HCT116 (cell line): ENCODE measurements around the gene MAP4K2. TPM values are rescaled to one million over a fixed set of nuclear protein-coding genes. Genes with fewer than 3 reads are reported as not detected.

Experiments used
- ATAC-seq: fragments of 200-7000 bp; cut with Tn5 transposase; 2 replicates; pipeline ENCODE4 v1.9.1; 2020; ENCODE audit warnings: mild to moderate bottlenecking, moderate library complexity
- BruUV-seq: library from RNA; stranded (reverse); fragments of 400-500 nt; replicated peaks from 2 replicates; lab custom pipeline; 2021; lab: Mats Ljungman, UMichigan
- CTCF ChIA-PET: fragments of 300-600 bp; sonication (Branson Sonifier 250); formaldehyde crosslinking; loops from one replicate; lab custom pipeline; 2021; ENCODE audit warnings: antibody characterized with exemption; lab: Charles Lee
- POLR2A ChIA-PET: fragments of 300-600, 350-600 bp; sonication (Branson Sonifier 250); formaldehyde crosslinking; loops from one replicate; lab custom pipeline; 2021; ENCODE audit warnings: antibody characterized with exemption; lab: Charles Lee
- RAD21 ChIA-PET, 2 experiments: fragments of 300-600 bp; sonication (Branson Sonifier 250); formaldehyde crosslinking; loops; one replicate each; lab custom pipeline; 2023; ENCODE audit warnings: low total read pairs in 2 of 2; ENCODE audit not compliant: uncharacterized antibody in 2 of 2, unreplicated experiment in 2 of 2, low non-redundant PET in 1 of 2; lab: Charles Lee
- DNase-seq: peaks from one replicate; pipeline ENCODE4 v3.0.0-alpha.2; 2010; ENCODE audit warnings: low read depth, low spot score
- H2AFZ ChIP-seq: fragments of 200-600 bp; shearing (Covaris generic), sonication (generic); 2 replicates; pipeline ENCODE4 v1.6.1; 2017; ENCODE audit warnings: low read depth, mixed run types, mixed read lengths, antibody characterized with exemption, low read length; ENCODE audit not compliant: poor library complexity, severe bottlenecking
- H3K27ac ChIP-seq: 2 replicates; pipeline ENCODE4 v1.5.1; 2012; ENCODE audit warnings: low read depth, low read length
- H3K27me3 ChIP-seq: fragments of 200-600 bp; sonication (generic); 2 replicates; pipeline ENCODE4 v1.6.1; 2016; ENCODE audit warnings: mixed run types, low read length, mixed read lengths; ENCODE audit not compliant: insufficient read depth
- H3K36me3 ChIP-seq, 2 experiments: fragments of 200-500 bp in 1 of 2; fragments of 200-600 bp in 1 of 2; sonication (Bioruptor generic) in 1 of 2; sonication (generic) in 1 of 2; 2 replicates each; pipeline versions ENCODE4 v1.5.1 to v1.6.1; 2014 to 2016; ENCODE audit warnings: low read length in 2 of 2, inconsistent platforms in 1 of 2, mixed read lengths in 1 of 2, mixed run types in 1 of 2; ENCODE audit not compliant: insufficient read depth in 2 of 2, control insufficient read depth in 1 of 2
- H3K4me1 ChIP-seq, 2 experiments: fragments of 200-600 bp in 1 of 2; sonication (generic) in 1 of 2; 2 replicates each; pipeline versions ENCODE4 v1.5.1 to v1.6.1; 2012 to 2017; ENCODE audit warnings: low read length in 2 of 2, inconsistent platforms in 1 of 2, mild to moderate bottlenecking in 1 of 2, mixed read lengths in 1 of 2, mixed run types in 1 of 2, moderate library complexity in 1 of 2; ENCODE audit not compliant: insufficient read depth in 2 of 2, control insufficient read depth in 1 of 2
- H3K4me2 ChIP-seq: fragments of 200-600 bp; sonication (generic); 2 replicates; pipeline ENCODE4 v1.6.1; 2017; ENCODE audit warnings: mixed run types, low read length, mixed read lengths
- H3K4me3 ChIP-seq, 2 experiments: fragments of 200-600 bp in 1 of 2; sonication (generic) in 1 of 2; replicated peaks in 1 of 2; 2 replicates each; pipeline ENCODE4 v1.5.1; 2011 to 2016; ENCODE audit warnings: low read length in 2 of 2, control low read depth in 1 of 2, low read depth in 1 of 2, mild to moderate bottlenecking in 1 of 2, mixed read lengths in 1 of 2, mixed run types in 1 of 2
- H3K79me2 ChIP-seq: fragments of 200-600 bp; sonication (generic); 2 replicates; pipeline ENCODE4 v1.6.1; 2017; ENCODE audit warnings: mild to moderate bottlenecking, mixed run types, low read length, moderate library complexity, mixed read lengths; ENCODE audit not compliant: insufficient read depth
- H3K9ac ChIP-seq: fragments of 200-600 bp; sonication (generic); 2 replicates; pipeline ENCODE4 v1.6.1; 2016; ENCODE audit warnings: low read length, mixed read lengths
- H3K9me2 ChIP-seq: fragments of 200-600 bp; sonication (generic), shearing (Covaris generic); 2 replicates; pipeline ENCODE4 v1.6.1; 2017; ENCODE audit warnings: mixed run types, mild to moderate bottlenecking, moderate library complexity; ENCODE audit not compliant: insufficient read depth
- H3K9me3 ChIP-seq, 2 experiments: fragments of 200-500 bp in 1 of 2; fragments of 200-600 bp in 1 of 2; sonication (Bioruptor generic) in 1 of 2; sonication (generic) in 1 of 2; 2 replicates each; pipeline ENCODE4 v1.6.1; 2014 to 2017; ENCODE audit warnings: low read length in 2 of 2, mixed read lengths in 2 of 2, inconsistent platforms in 1 of 2, low read depth in 1 of 2, mild to moderate bottlenecking in 1 of 2, mixed run types in 1 of 2, moderate library complexity in 1 of 2; ENCODE audit not compliant: control insufficient read depth in 1 of 2, insufficient read depth in 1 of 2
- H4K20me1 ChIP-seq: fragments of 200-600 bp; sonication (generic), shearing (Covaris generic); 2 replicates; pipeline ENCODE4 v1.6.1; 2017; ENCODE audit warnings: mixed run types, mild to moderate bottlenecking, moderate library complexity; ENCODE audit not compliant: insufficient read depth
- REST ChIP-seq: IDR thresholded peaks from 2 replicates; pipeline ENCODE4 v1.6.1; 2012; ENCODE audit warnings: low read depth
- ZBTB33 ChIP-seq: IDR thresholded peaks from 2 replicates; pipeline ENCODE4 v1.6.1; 2011; ENCODE audit warnings: mild to moderate bottlenecking, low read length, moderate library complexity; ENCODE audit not compliant: insufficient replicate concordance; ENCODE audit errors: extremely low read depth
- intact Hi-C: fragments of 100-400 bp; cut with micrococcal nuclease; formaldehyde crosslinking; loops from 2 replicates; pipeline ENCODE4 v1.10.0; 2022
- total RNA-seq: library from RNA; stranded (reverse); gene quantifications from one replicate; pipeline ENCODE4 v1.2.1, GENCODE V29; 2021; ENCODE audit not compliant: unreplicated experiment

The MAP4K2 gene
- total RNA-seq, 1 experiment from 2014 or later: 44.2 TPM

- TF ChIP-seq ZBTB33: no peak
- TF ChIP-seq, all 23 proteins: peak for 0
These were observed 30.1 kb upstream of the MAP4K2 start (continued) for GRCh38 chr11:64833198-64833502.

- H3K27me3 ChIP-seq: no peaks in the 10 kb centered on the region
- no peak overlapping the region for H2AFZ ChIP-seq
- no peaks in the 10 kb centered on the region for H3K9me2 ChIP-seq
- ChIA-PET POLR2A (no interaction called here), RAD21 (no interaction called here), CTCF (no interaction called here)
- H3K4me3 ChIP-seq: no peak overlapping the region
- no peaks in the 10 kb centered on the region for H3K79me2 ChIP-seq
- H3K4me2 ChIP-seq: no peak overlapping the region
- intact Hi-C loops: no loop called here
- no peak for ATAC-seq
- no peak overlapping the region for H3K9ac ChIP-seq
- no peak for DNase-seq
- peaks cover 10 to 14% of the 10 kb centered on the region in 2 experiments; a peak in 2 of 4 replicates for H3K36me3 ChIP-seq
- no peak for TF ChIP-seq REST
- TF ChIP-seq ZBTB33: no peak
- no peaks in the 10 kb centered on the region for H4K20me1 ChIP-seq
- no peaks in the 10 kb centered on the region for H3K9me3 ChIP-seq
- H3K4me1 ChIP-seq: peaks cover 12 to 16% of the 10 kb centered on the region in 2 experiments
- H3K27ac ChIP-seq: no peak overlapping the region
- BruUV-seq: no TSS peak
These were observed 29.6 kb upstream of the MAP4K2 start for GRCh38 chr11:64832467-64833197.
